Activated naive CD8-positive, alpha-beta T cell treated with anti-CD3 and anti-CD28 coated beads, Interleukin-2, amount 50 U/mL, for 16 hours (primary cell): ENCODE measurements around the gene LMAN2L.

Experiments used
- DNase-seq: peaks from one replicate; pipeline ENCODE4 v3.0.0-alpha.2; 2020; ENCODE audit warnings: low read depth, low spot score

Gene LMAN2L

DNA sequence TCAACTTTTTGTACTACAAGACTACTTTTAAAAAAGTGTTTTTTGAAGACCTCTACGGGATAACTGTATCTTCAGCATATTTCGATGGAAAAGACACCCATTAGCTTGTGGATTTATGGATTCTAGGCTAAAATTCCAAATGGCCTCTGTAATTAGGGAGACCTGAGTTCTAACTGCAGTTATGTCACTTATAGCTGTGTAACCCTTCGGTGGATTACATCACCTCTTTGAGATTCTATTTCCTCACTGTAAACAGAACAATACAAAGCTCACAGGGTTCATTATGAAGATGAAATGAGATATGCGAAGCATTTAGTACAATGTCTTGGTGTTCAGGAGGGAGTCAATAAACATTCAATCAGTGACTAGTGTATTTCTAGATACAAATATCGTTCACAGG lies 24.2 kb downstream of the LMAN2L start:
- DNase-seq: no peak

GRCh38 chr2:96710985-96711384 lies 28.9 kb downstream of the LMAN2L start:
- DNase-seq: no peak

DNA sequence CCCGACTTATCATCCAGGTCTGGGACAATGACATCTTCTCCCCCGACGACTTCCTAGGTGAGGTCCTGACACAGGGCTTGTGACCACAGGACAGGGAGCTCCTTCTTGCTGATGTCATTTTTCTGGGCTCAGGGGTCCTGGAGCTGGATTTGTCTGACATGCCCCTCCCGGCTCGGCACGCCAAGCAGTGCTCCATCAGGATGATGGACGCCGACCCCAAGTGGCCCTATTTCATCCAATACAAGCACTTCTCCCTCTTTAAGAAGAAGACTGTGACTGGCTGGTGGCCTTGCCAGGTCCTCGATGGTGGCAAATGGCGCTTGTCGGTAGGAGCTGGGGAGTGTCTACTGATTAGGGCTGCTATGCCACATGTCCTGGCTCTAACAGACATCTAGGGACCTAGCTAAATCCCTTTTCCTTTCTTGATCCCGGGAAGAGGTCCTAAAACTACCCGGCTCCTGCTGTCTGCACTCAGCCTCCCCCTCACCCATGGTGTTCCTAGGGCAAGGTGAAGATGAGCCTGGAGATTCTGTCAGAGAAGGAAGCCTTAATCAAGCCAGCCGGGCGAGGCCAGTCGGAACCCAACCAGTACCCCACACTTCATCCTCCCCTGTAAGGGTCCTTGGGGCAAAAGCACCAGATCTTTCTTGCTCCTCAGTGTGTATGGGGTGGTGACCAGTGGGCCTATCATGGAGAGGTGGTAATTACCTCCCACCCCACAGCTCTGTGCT lies 36.7 kb downstream of the LMAN2L start:
- DNase-seq: no peak

- DNase-seq: no peak
Observed at GRCh38 chr2:96702098-96702785, 37.6 kb downstream of the LMAN2L start.

GRCh38 chr2:96701636-96702035 lies 38.2 kb downstream of the LMAN2L start:
- no peak for DNase-seq

DNA sequence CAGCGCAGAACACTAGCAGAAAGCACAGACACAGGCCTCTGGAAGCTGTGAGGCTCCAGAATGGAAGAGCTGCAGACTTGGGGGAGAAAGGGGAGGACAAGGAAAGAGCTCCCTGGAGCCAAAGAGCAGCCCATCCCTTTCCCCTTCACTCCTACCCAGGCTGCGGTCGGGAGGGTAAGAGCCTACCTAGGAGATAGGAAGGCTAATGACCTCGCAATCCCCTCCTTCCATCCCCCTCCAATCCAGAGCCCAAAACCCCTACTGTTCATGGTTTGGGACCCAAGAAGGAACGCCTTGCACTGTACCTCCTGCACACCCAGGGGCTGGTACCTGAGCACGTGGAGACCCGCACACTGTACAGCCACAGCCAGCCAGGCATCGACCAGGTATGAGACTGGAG lies 39.8 kb downstream of the LMAN2L start:
- no peak for DNase-seq

DNA sequence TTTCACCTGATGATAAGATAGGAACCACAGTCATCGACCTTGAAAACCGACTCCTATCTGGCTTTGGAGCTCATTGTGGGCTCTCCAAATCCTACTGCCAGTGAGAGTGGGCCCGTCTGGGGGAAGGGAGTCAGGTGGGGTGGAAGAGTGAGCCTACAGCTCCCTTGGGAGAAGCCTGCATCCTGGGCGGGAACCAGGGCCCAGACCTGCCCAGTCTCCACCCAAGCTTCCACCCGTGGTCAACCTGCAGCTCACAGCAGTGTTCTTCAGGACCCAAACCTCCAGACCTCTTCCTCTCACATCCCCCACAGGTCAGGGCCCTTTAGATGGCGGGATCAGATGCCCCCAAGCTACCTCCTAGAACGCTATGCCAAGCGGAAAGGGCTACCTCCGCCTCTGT lies 40.2 kb downstream of the LMAN2L start:
- no peak for DNase-seq

DNA sequence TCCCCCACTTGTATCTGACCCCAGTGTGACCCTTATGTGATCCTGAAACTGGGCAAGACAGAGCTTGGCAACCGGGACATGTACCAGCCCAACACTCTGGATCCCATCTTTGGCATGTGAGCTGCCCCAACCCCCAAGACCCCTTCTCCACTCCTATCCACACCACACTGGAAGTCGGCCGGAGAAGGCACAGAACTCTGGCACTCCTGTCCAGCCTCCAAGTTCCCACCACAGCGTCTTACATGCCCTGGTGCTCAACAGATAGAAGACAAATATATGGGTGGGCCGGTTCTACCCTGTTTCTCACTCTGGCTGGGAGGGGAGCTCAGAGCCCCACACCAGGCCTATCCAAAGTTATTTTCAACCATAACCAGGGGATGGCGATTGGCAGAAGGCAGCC lies 40.8 kb downstream of the LMAN2L start:
- DNase-seq: no peak

GRCh38 chr2:96698221-96698861 lies 41.5 kb downstream of the LMAN2L start:
- DNase-seq: no peak

GRCh38 chr2:96697476-96697875 lies 42.4 kb downstream of the LMAN2L start:
- DNase-seq: no peak

- no peak for DNase-seq
Observed at GRCh38 chr2:96695602-96696001, 44.3 kb downstream of the LMAN2L start.

DNA sequence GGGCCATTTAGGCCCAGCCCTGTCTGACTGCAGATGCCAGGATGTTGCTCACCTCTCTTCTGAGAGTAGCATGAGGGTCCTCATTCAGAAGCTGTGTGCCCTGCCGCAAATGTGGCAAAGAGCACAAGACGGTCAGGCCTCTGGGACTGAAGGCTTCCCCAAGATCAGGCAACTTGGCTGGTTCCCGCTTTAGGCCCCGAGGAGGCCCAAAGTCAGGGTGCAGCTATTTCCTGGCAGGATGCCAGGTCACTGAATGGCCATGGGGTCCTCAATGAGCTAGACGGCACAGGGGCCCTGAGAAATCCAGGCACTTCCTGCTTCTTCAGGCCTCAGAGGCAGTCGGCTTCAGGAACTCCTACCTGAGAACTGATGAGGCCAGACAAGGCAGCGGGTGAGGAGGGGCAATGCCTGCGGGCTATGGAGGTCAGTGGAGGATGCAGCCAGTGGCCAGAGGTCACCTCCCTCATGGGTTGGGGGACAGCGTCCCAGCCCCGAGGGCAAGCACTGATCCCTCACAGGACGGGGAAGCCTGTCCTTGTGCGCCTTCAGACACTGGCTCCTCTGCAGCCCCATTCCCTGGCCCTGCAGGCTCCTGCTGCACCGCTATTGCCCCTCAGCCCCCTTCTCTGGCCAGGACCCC lies 44.9 kb downstream of the LMAN2L start:
- no peak for DNase-seq

- DNase-seq: no peak
Observed at GRCh38 chr2:96694279-96694678, 45.6 kb downstream of the LMAN2L start.

DNA sequence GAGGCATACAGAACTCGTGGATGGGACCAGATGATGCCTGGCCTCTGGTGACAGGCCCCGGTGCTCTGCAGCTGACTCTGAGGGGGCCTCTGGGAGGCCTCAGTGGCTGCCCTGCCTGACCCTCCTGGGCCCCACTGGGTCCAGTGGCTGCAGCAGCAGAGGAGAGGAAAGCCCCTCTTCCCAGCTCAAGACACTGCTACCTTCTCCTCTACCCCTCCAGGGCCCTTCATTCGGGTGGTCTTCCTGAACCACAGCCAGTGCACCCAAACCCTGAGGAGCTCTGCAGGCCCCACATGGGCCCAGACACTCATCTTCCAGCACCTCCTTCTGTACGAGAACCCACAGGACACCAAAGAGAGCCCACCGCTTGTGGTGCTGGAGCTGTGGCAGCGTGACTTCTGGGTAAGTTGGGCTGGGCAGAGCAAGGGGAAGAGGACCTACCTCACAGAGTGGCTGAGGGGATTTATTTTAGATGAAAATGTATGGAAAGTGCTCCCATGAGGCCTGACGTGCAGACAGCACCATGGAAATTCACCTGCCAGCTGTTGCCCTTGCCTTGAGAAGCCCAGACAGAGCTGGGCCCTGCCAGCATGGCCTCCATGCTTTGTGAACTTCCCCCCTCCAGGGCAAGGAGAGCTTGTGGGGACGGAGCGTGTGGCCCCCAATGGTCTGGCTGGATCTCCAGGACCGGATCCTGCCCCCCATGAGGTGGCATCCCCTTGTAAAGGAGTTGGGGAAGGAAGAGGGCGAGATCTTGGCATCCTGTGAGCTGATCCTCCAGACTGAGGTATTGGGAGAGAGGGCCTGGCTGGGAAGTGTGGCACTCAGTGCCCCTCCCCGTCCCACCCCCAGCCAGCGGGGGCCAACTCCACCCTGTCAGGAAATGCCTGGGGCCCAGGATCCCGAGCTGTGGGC lies 46.3 kb downstream of the LMAN2L start:
- DNase-seq: no peak

GRCh38 chr2:96692094-96692971 lies 47.5 kb downstream of the LMAN2L start:
- DNase-seq: no peak

DNA sequence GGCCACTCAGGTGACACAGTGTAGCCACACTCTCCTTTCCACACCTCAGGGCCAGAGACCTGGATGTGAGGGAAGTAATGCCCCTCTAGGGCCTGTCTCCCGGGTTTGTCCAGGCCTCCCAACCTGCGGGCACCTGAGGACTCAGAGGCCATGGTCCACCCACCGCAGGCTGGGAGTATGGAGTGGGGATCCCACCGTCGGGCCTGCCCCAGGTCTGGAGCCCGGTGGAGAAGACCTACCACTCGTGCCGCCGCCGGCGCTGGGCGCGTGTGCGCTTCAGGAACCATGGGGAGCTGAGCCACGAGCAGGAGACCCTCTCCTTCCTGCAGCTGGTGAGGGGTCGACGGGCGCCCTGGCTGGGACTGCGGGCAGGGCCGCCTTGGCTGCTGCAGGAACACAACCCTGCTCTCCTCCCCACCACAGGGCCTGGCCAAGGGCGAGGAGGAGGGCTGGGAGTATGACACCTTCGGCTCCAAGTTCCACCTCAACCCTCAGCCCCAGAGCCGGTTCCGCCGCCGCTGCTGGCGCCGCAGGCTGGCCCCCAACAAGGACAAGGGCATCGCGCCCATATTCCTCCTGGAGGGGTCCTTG lies 48.7 kb downstream of the LMAN2L start:
- DNase-seq: no peak

GRCh38 chr2:96690306-96691021 lies 49.4 kb downstream of the LMAN2L start:
- no peak for DNase-seq

DNA sequence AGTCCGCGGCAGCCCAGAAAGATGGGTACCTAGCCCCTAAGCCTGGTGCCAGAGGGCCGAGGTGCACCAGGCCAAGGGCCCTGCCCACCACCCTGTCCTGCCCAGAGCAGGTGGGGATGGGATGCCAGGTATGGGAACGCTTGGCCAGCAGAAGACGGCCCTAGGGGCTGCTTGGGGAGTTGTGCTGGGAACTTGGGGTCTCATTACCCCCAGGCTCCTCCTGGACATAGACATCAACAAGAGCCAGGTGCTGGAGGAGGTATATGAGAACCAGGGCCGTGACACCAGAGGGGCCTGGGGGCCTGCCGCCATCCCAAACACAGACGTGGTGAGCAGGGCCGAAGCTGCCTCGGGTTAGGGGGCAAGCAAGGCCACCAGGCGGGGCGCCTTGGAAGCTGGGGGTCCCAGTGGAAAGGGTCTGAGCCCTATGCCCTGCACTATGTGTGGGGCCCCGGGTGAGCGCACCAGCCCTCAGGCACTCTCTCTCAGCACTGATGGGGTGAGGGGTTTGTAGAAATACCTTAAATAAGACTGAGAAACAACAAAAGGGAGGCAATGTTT lies 50.4 kb downstream of the LMAN2L start:
- DNase-seq: no peak
